ENCODE measurements around the gene MMP8. TPM values are rescaled to one million over a fixed set of nuclear protein-coding genes. Genes with fewer than 3 reads are reported as not detected.

MMP8 gene
- total RNA-seq = not detected in 2 replicates

GRCh38 chr11:102724904-102725500, at the start of gene MMP8:
Gene MMP8 (minus strand): TSS chr11:102724954. CDS start chr11:102724855, 99 bp downstream.

GRCh38 chr11:102705626-102706025, 19.1 kb downstream of the MMP8 start, which contains the start of gene MMP27:
Gene MMP27 (minus strand): TSS chr11:102705769. CDS start chr11:102705714, 55 bp downstream.

Other genes with a start within 250 kb of the MMP8 start
- 0.76 and 1.6 TPM in 2 replicates for gene MMP7, start 194.2 kb downstream of the MMP8 start, total RNA-seq
- gene MMP20, start 99.6 kb downstream of the MMP8 start, total RNA-seq = not detected in 2 replicates
- gene MMP27, start 19.2 kb downstream of the MMP8 start, total RNA-seq = not detected in 2 replicates
- 87.9 and 94.7 TPM in 2 replicates for gene MMP10, start 55.7 kb upstream of the MMP8 start, total RNA-seq
- gene MMP1, start 73.2 kb upstream of the MMP8 start, total RNA-seq = 562 and 4,071 TPM in 2 replicates
- gene MMP3, start 118.7 kb upstream of the MMP8 start, total RNA-seq = not detected in 2 replicates
- gene MMP12, start 150.0 kb upstream of the MMP8 start, total RNA-seq = not detected in 2 replicates
- not detected in 2 replicates for gene MMP13, start 230.8 kb upstream of the MMP8 start, total RNA-seq

Data from vein endothelial cell (primary cell).